B cell (primary cell): Measurements from ENCODE around the gene RNF152.

ENCODE experiments used
- CTCF ChIP-seq: fragments of 200-600 bp; IDR thresholded peaks from one replicate; pipeline ENCODE4 v1.8.0; 2022; ENCODE audit warnings: antibody characterized with exemption, mild to moderate bottlenecking
- EZH2 ChIP-seq: IDR thresholded peaks from 2 replicates; pipeline ENCODE4 v1.6.1; 2012; ENCODE audit warnings: borderline replicate concordance, low read depth, mild to moderate bottlenecking, moderate library complexity, low read length; ENCODE audit not compliant: insufficient read depth, poor library complexity, severe bottlenecking

GRCh38 chr18:61827591-61827990 is 65.2 kb downstream of the RNF152 start:
- no peak for TF ChIP-seq CTCF
- TF ChIP-seq EZH2 = no peak
